Prostate gland (tissue), 2 donors: Measurements from ENCODE around the gene NR1D2. TPM values are rescaled to one million over a fixed set of nuclear protein-coding genes. Genes with fewer than 3 reads are reported as not detected.

Source experiments
- DNase-seq: peaks from one replicate; pipeline ENCODE4 v3.0.0-alpha.2; 2019; ENCODE audit warnings: low spot score
- H3K27ac ChIP-seq, 2 donors: fragments of 200-600 bp; sonication (generic); 2 replicates each; pipeline ENCODE4 v1.5.1; 2017 to 2019
- H3K27me3 ChIP-seq: fragments of 200-600 bp; sonication (generic); replicated peaks from 2 replicates; pipeline ENCODE4 v1.5.1; 2019; ENCODE audit not compliant: insufficient read depth
- H3K36me3 ChIP-seq, 2 donors: fragments of 200-600 bp; sonication (generic); 1 replicate in 1 of 2; 2 replicates in 1 of 2; pipeline versions ENCODE4 v1.5.1 to v1.8.1; 2017 to 2019
- H3K4me1 ChIP-seq: fragments of 200-600 bp; sonication (generic); replicated peaks from 2 replicates; pipeline ENCODE4 v1.5.1; 2019
- H3K4me3 ChIP-seq, 2 donors: fragments of 200-600 bp; sonication (generic); 2 replicates each; pipeline ENCODE4 v1.5.1; 2017 to 2019
- H3K9me3 ChIP-seq: fragments of 200-600 bp; sonication (generic); 2 replicates; pipeline ENCODE4 v1.5.1; 2017
- POLR2A ChIP-seq: fragments of 450-650 bp; IDR thresholded peaks from one replicate; pipeline ENCODE4 v1.6.1; 2016; ENCODE audit warnings: antibody characterized with exemption, mild to moderate bottlenecking
- POLR2AphosphoS5 ChIP-seq: sonication (generic); formaldehyde crosslinking; IDR thresholded peaks from one replicate; pipeline ENCODE4 v1.6.1; 2017; ENCODE audit warnings: antibody characterized with exemption
- WGBS: methylation state at CpG from one replicate; pipeline ENCODE4 v1.1.5; 2018; 5-methylcytosine and 5-hydroxymethylcytosine counted together
- intact Hi-C: fragments of 100-400 bp; cut with DNase I; formaldehyde crosslinking; loops from one replicate; pipeline ENCODE4 v1.14.2; 2022
- total RNA-seq, 2 donors: library from RNA; depleted of rRNA; stranded (reverse); fragments of >200 nt; gene quantifications; one replicate each; pipeline ENCODE4 v1.1.0, GENCODE V29; 2016
- TF ChIP-seq, protein P1 (sequence below), 4 experiments: fragments of 200-600 bp in 2 of 4; fragments of 450-650 bp in 2 of 4; sonication (generic) in 2 of 4; IDR thresholded peaks; 1 replicate in 3 of 4; 2 replicates in 1 of 4; pipeline ENCODE4 v1.5.1; 2016 to 2019; ENCODE audit warnings: antibody characterized with exemption in 4 of 4, mild to moderate bottlenecking in 2 of 4, moderate library complexity in 2 of 4

NR1D2 gene
- total RNA-seq, 2 donors from 2014 or later = 39.8 to 48.9 TPM

- Histone ChIP-seq H3K9me3 (no peaks in the 10 kb centered on the region), H3K27ac (no peak overlapping the region), H3K36me3 (no peaks in the 10 kb centered on the region), H3K4me3 (no peak overlapping the region), H3K27me3 (no peaks in the 10 kb centered on the region), H3K4me1 (no peaks in the 10 kb centered on the region)
- 66% methylated on average over 2 of the region's 2 CpGs for WGBS
- intact Hi-C loops = no loop called here
- DNase-seq = no peak
- TF ChIP-seq POLR2AphosphoS5 (no peak), POLR2A (no peak)
- TF ChIP-seq, protein P1, sequence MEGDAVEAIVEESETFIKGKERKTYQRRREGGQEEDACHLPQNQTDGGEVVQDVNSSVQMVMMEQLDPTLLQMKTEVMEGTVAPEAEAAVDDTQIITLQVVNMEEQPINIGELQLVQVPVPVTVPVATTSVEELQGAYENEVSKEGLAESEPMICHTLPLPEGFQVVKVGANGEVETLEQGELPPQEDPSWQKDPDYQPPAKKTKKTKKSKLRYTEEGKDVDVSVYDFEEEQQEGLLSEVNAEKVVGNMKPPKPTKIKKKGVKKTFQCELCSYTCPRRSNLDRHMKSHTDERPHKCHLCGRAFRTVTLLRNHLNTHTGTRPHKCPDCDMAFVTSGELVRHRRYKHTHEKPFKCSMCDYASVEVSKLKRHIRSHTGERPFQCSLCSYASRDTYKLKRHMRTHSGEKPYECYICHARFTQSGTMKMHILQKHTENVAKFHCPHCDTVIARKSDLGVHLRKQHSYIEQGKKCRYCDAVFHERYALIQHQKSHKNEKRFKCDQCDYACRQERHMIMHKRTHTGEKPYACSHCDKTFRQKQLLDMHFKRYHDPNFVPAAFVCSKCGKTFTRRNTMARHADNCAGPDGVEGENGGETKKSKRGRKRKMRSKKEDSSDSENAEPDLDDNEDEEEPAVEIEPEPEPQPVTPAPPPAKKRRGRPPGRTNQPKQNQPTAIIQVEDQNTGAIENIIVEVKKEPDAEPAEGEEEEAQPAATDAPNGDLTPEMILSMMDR (IDR thresholded peaks at IDR 0.05) = no peak
Measured at GRCh38 chr3:24012589-24013269, 67.6 kb downstream of the NR1D2 start.

DNA sequence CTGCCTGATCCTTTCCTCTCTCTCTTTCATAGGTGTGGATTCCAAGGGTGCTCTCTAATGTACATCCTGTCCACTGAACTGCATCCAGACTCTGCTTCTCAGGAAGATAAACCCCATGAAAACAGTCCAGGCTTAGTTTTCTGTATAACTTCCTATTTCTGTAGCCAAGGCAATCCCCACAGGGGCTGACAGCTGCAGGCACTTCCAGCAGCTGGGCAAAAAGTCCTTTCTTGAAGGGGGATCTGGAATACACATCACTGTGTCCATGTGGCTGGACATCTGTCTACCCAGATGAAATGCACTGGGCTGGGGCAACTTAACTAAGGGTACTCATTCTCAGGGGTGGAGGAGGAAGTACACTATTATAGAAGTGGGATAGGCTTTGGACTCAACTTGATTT, 72.2 kb downstream of the NR1D2 start:
- TF ChIP-seq POLR2AphosphoS5 = no peak
- no peak for TF ChIP-seq POLR2A
- TF ChIP-seq, protein P1 (IDR thresholded peaks at IDR 0.05) = no peak
- intact Hi-C loops = no loop called here
- H3K9me3 ChIP-seq = no peaks in the 10 kb centered on the region
- no peak for DNase-seq
- no peak overlapping the region for H3K4me3 ChIP-seq
- no peaks in the 10 kb centered on the region for H3K27me3 ChIP-seq
- no peak overlapping the region for H3K27ac ChIP-seq
- H3K4me1 ChIP-seq = no peaks in the 10 kb centered on the region
- H3K36me3 ChIP-seq = no peaks in the 10 kb centered on the region

DNA sequence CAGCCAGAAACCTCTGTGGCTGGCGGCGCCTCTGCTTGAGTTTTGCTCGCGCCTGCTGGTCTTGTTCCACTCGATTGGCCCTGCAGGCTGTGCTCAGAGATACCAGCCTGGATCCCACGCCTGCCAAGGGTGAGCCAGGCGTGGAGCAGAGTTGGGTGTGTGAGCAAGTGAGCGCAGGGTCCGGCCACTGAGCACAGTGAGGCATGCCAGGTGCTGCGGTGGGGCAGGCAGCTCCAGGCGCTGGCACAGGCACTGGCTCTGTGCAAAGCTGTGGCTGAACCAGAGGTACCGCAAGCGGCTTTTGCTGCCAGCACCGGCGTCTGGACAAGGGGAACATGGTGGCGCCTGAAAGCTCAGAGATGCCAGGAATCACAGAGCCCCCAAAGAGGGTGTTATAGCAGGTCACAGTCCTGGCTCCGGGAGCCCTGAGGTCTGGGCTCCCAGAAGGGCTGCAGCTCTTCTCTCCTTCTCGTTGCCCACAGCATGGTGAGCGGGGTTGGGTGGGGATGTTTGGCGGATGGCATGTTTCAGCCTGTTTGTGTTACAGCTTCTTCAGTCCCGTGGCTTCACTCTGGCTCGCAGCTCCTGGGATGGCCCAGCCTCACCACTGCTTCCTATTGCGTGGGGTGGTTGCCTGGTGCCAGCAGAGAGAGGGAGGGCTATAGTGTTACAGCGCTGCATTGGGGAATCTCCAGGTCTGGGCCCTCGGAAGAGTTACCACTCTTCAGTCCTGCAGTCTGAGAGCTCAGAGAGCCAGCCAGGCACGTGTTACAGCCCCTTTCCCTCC, 73.9 kb downstream of the NR1D2 start:
- TF ChIP-seq, protein P1 (IDR thresholded peaks at IDR 0.05) = no peak
- peak; percentile 25 for TF ChIP-seq POLR2AphosphoS5
- no peak for TF ChIP-seq POLR2A
- Histone ChIP-seq H3K36me3 (no peaks in the 10 kb centered on the region), H3K27me3 (no peaks in the 10 kb centered on the region), H3K4me1 (no peaks in the 10 kb centered on the region), H3K27ac (peak overlapping the region; percentile 2 to 8), H3K4me3 (peak overlapping the region; percentile 11 to 17), H3K9me3 (no peaks in the 10 kb centered on the region)
- WGBS = 59% methylated on average over 26 of the region's 26 CpGs
- intact Hi-C loops = no loop called here
- DNase-seq = peak; percentile 82

- no peak for DNase-seq
- Histone ChIP-seq H3K4me3 (no peak overlapping the region), H3K36me3 (no peaks in the 10 kb centered on the region), H3K9me3 (no peaks in the 10 kb centered on the region), H3K27me3 (no peaks in the 10 kb centered on the region), H3K27ac (no peak overlapping the region), H3K4me1 (no peaks in the 10 kb centered on the region)
- 75% methylated on average over 3 of the region's 4 CpGs for WGBS
- intact Hi-C loops = no loop called here
- TF ChIP-seq POLR2AphosphoS5 (no peak), POLR2A (no peak)
- TF ChIP-seq, protein P1 (IDR thresholded peaks at IDR 0.05) = no peak
Measured at GRCh38 chr3:24019585-24019984, 74.5 kb downstream of the NR1D2 start.
